Neural crest cell (in vitro differentiated cells): ENCODE data around the gene KDF1. TPM values are rescaled to one million over a fixed set of nuclear protein-coding genes. Genes with fewer than 3 reads are reported as not detected.

ENCODE experiments used
- DNase-seq: peaks from one replicate; pipeline ENCODE4 v3.0.0; 2021; ENCODE audit warnings: low read depth, mixed read lengths, low spot score
- H3K27ac Mint-ChIP-seq: one replicate; pipeline ENCODE4 v1.8.0; 2021; ENCODE audit warnings: mild to moderate bottlenecking, mixed read lengths; ENCODE audit not compliant: unreplicated experiment
- H3K27me3 Mint-ChIP-seq: 2 replicates; pipeline ENCODE4 v1.8.0; 2021; ENCODE audit warnings: low read depth, mild to moderate bottlenecking, mixed read lengths
- H3K36me3 Mint-ChIP-seq: 2 replicates; pipeline ENCODE4 v1.8.0; 2021; ENCODE audit warnings: low read depth, mild to moderate bottlenecking, mixed read lengths
- H3K4me1 Mint-ChIP-seq: 2 replicates; pipeline ENCODE4 v1.8.0; 2021; ENCODE audit warnings: mixed read lengths
- H3K4me3 Mint-ChIP-seq: one replicate; pipeline ENCODE4 v1.8.0; 2021; ENCODE audit warnings: mild to moderate bottlenecking, mixed read lengths
- H3K9me3 Mint-ChIP-seq: 2 replicates; pipeline ENCODE4 v1.8.0; 2021; ENCODE audit warnings: mixed read lengths
- CTCF ChIP-seq: fragments of 200-600 bp; sonication (generic); conservative IDR thresholded peaks from 2 replicates; pipeline ENCODE4 v1.5.0; 2021; ENCODE audit warnings: antibody characterized with exemption, mild to moderate bottlenecking
- long read RNA-seq: library from polyadenylated mRNA; unstranded; transcript quantifications from one replicate; pipeline ENCODE4 v2.0.0, GENCODE V29; 2020
- total RNA-seq: library from RNA; stranded (reverse); gene quantifications from 2 replicates; pipeline ENCODE4 v1.2.1, GENCODE V29; 2021

The KDF1 gene
- total RNA-seq: not detected in 2 replicates
- long read RNA-seq: 0 reads

- DNase-seq: no peak
- H3K27ac Mint-ChIP-seq: no peak within 1 kb of the TSS
- no peak within 1 kb of the TSS for H3K4me3 Mint-ChIP-seq
- no peak for TF ChIP-seq CTCF
- no peaks in the 10 kb centered on the region for H3K36me3 Mint-ChIP-seq
- no peaks in the 10 kb centered on the region for H3K9me3 Mint-ChIP-seq
- H3K27me3 Mint-ChIP-seq: peaks cover 89% of the 10 kb centered on the region
- peaks cover 5% of the 10 kb centered on the region for H3K4me1 Mint-ChIP-seq
These were observed at the start of gene KDF1 for GRCh38 chr1:26959722-26960624. KDF1 (minus strand) TSS chr1:26960468; CDS start chr1:26952380, 8,088 bp downstream.

- peaks cover 17% of the 10 kb centered on the region for H3K27me3 Mint-ChIP-seq
- DNase-seq: no peak
- H3K27ac Mint-ChIP-seq: no peak overlapping the region
- H3K4me3 Mint-ChIP-seq: peak overlapping the region; percentile 75
- H3K9me3 Mint-ChIP-seq: no peaks in the 10 kb centered on the region
- no peak for TF ChIP-seq CTCF
- H3K4me1 Mint-ChIP-seq: peaks cover 42% of the 10 kb centered on the region
- no peaks in the 10 kb centered on the region for H3K36me3 Mint-ChIP-seq
These were observed 49.4 kb upstream of the KDF1 start for GRCh38 chr1:27009601-27010197.

GRCh38 chr1:27007909-27008582, 47.8 kb upstream of the KDF1 start:
- Mint-ChIP-seq H3K4me3 (peak overlapping the region; percentile 69), H3K4me1 (peaks cover 55% of the 10 kb centered on the region)
- DNase-seq: no peak

GRCh38 chr1:27006683-27007082, 46.4 kb upstream of the KDF1 start:
- peaks cover 8% of the 10 kb centered on the region for H3K27me3 Mint-ChIP-seq
- no peaks in the 10 kb centered on the region for H3K36me3 Mint-ChIP-seq
- H3K4me3 Mint-ChIP-seq: no peak overlapping the region

More at GRCh38 chr1:27007909-27008582, 47.8 kb upstream of the KDF1 start:
- no peak for TF ChIP-seq CTCF
- Mint-ChIP-seq H3K36me3 (no peaks in the 10 kb centered on the region), H3K27ac (no peak overlapping the region), H3K27me3 (peaks cover 17% of the 10 kb centered on the region), H3K9me3 (no peaks in the 10 kb centered on the region)

More at GRCh38 chr1:27006683-27007082, 46.4 kb upstream of the KDF1 start:
- no peak for DNase-seq
- peaks cover 58% of the 10 kb centered on the region for H3K4me1 Mint-ChIP-seq
- H3K9me3 Mint-ChIP-seq: no peaks in the 10 kb centered on the region
- H3K27ac Mint-ChIP-seq: no peak overlapping the region
- TF ChIP-seq CTCF: no peak
